Liver (tissue), 9 donors: ENCODE results near the gene SH3RF3. TPM values are rescaled to one million over a fixed set of nuclear protein-coding genes. Genes with fewer than 3 reads are reported as not detected.

Source experiments
- DNase-seq: peaks from one replicate; pipeline ENCODE4 v3.0.0-alpha.2; 2017; ENCODE audit warnings: low spot score
- H3K27ac ChIP-seq, 2 donors: one replicate each; pipeline ENCODE4 v1.7.0; 2013; ENCODE audit warnings: inconsistent platforms in 2 of 2, low read length in 2 of 2, control low read depth in 1 of 2, low read depth in 1 of 2, mild to moderate bottlenecking in 1 of 2
- H3K27me3 ChIP-seq, 4 donors: one replicate each; pipeline versions ENCODE4 v1.6.1 to v1.7.0; 2013; ENCODE audit warnings: low read length in 3 of 4, inconsistent platforms in 1 of 4, mild to moderate bottlenecking in 1 of 4, moderate library complexity in 1 of 4; ENCODE audit not compliant: control insufficient read depth in 4 of 4, insufficient read depth in 4 of 4
- H3K36me3 ChIP-seq, 4 donors: one replicate each; pipeline versions ENCODE4 v1.6.1 to v1.7.0; 2013; ENCODE audit warnings: low read length in 3 of 4, mild to moderate bottlenecking in 3 of 4, low read depth in 1 of 4, moderate library complexity in 1 of 4; ENCODE audit not compliant: control insufficient read depth in 4 of 4, insufficient read depth in 3 of 4
- H3K4me1 ChIP-seq, 4 donors: one replicate each; pipeline versions ENCODE4 v1.6.1 to v1.7.0; 2013; ENCODE audit warnings: low read length in 3 of 4, mild to moderate bottlenecking in 3 of 4, moderate library complexity in 1 of 4; ENCODE audit not compliant: control insufficient read depth in 4 of 4, insufficient read depth in 4 of 4
- H3K4me3 ChIP-seq, 3 donors: one replicate each; pipeline versions ENCODE4 v1.6.1 to v1.7.0; 2013; ENCODE audit warnings: low read length in 3 of 3, control low read depth in 1 of 3, low read depth in 1 of 3, mild to moderate bottlenecking in 1 of 3
- H3K9ac ChIP-seq, 2 donors: one replicate each; pipeline ENCODE4 v1.7.0; 2013; ENCODE audit warnings: low read length in 2 of 2, mild to moderate bottlenecking in 2 of 2, moderate library complexity in 2 of 2, control low read depth in 1 of 2, low read depth in 1 of 2
- H3K9me3 ChIP-seq, 4 donors: one replicate each; pipeline versions ENCODE4 v1.6.1 to v1.7.0; 2013; ENCODE audit warnings: low read length in 3 of 4; ENCODE audit not compliant: control insufficient read depth in 4 of 4
- ATF3 ChIP-seq: IDR thresholded peaks from 2 replicates; pipeline ENCODE4 v1.6.1; 2016; ENCODE audit warnings: antibody characterized with exemption
- CTCF ChIP-seq: fragments of 150-350 bp; IDR thresholded peaks from 2 replicates; pipeline ENCODE4 v1.5.1; 2017; ENCODE audit warnings: improper control_type of control experiment, low read depth, low read length; ENCODE audit not compliant: missing input control
- EGR1 ChIP-seq, 2 donors: IDR thresholded peaks; 2 replicates each; pipeline ENCODE4 v1.6.1; 2016 to 2018; ENCODE audit warnings: antibody characterized with exemption in 2 of 2, low read depth in 2 of 2
- FOXA1 ChIP-seq: IDR thresholded peaks from 2 replicates; pipeline ENCODE4 v1.6.1; 2016; ENCODE audit warnings: antibody characterized with exemption
- FOXA2 ChIP-seq: IDR thresholded peaks from 2 replicates; pipeline ENCODE4 v1.6.1; 2016; ENCODE audit warnings: antibody characterized with exemption
- HNF4A ChIP-seq, 2 donors: conservative IDR thresholded peaks; 2 replicates each; pipeline ENCODE4 v1.6.1; 2016; ENCODE audit warnings: antibody characterized with exemption in 2 of 2, mild to moderate bottlenecking in 2 of 2
- HNF4G ChIP-seq: IDR thresholded peaks from 2 replicates; pipeline ENCODE4 v1.6.1; 2016; ENCODE audit warnings: antibody characterized with exemption
- JUND ChIP-seq, 2 donors: IDR thresholded peaks; 2 replicates each; pipeline ENCODE4 v1.6.1; 2016; ENCODE audit warnings: antibody characterized with exemption in 2 of 2
- MAX ChIP-seq: IDR thresholded peaks from 2 replicates; pipeline ENCODE4 v1.6.1; 2016; ENCODE audit warnings: antibody characterized with exemption
- NR2F2 ChIP-seq: IDR thresholded peaks from 2 replicates; pipeline ENCODE4 v1.6.1; 2016; ENCODE audit warnings: antibody characterized with exemption
- RAD21 ChIP-seq, 2 donors: IDR thresholded peaks; 2 replicates each; pipeline ENCODE4 v1.6.1; 2016; ENCODE audit warnings: antibody characterized with exemption in 2 of 2, mild to moderate bottlenecking in 2 of 2
- RXRA ChIP-seq, 2 donors: IDR thresholded peaks; 2 replicates each; pipeline ENCODE4 v1.6.1; 2017 to 2018; ENCODE audit warnings: antibody characterized with exemption in 2 of 2, mild to moderate bottlenecking in 1 of 2
- YY1 ChIP-seq: IDR thresholded peaks from 2 replicates; pipeline ENCODE4 v1.6.1; 2016; ENCODE audit warnings: antibody characterized with exemption, mild to moderate bottlenecking
- ZBTB33 ChIP-seq: IDR thresholded peaks from 2 replicates; pipeline ENCODE4 v1.6.1; 2016; ENCODE audit warnings: antibody characterized with exemption
- WGBS: extraction: QIAGEN DNeasy Blood & Tissue Kit; methylation state at CpG from one replicate; pipeline ENCODE4 v1.1.7; 2013; 5-methylcytosine and 5-hydroxymethylcytosine counted together
- polyA plus RNA-seq, 2 donors: library from polyadenylated mRNA; stranded (reverse) in 1 of 2; unstranded in 1 of 2; fragments of 200-250 nt in 1 of 2; fragments of >200 nt in 1 of 2; fragmentation: Nextera tagmentation in 1 of 2; extraction: Ambion mirVana in 1 of 2; gene quantifications; one replicate each; pipeline versions ENCODE4 v1.2.1 to v1.2.3, GENCODE V29; 2013 to 2015
- total RNA-seq, 2 donors: library from RNA; depleted of rRNA; stranded (reverse); fragments of >200 nt; gene quantifications; one replicate each; pipeline ENCODE4 v1.2.3, GENCODE V29; 2014
- donor health status: healthy.
- donor health status: healthy.
- donor health status: healthy.
- donor health status: healthy.
- donor health status: healthy.

SH3RF3 gene
- total and polyA plus RNA-seq, 4 donors: 0.11 to 1.0 (median 0.54) TPM

GRCh38 chr2:109438146-109438545 lies 309.1 kb downstream of the SH3RF3 start (continued):
- no peak for TF ChIP-seq CTCF
- TF ChIP-seq ZBTB33: no peak
- no peak for TF ChIP-seq RAD21 (IDR thresholded peaks at IDR 0.05)
- no peak for TF ChIP-seq JUND (IDR thresholded peaks at IDR 0.05)
- TF ChIP-seq FOXA1: no peak
- no peak for TF ChIP-seq FOXA2
- TF ChIP-seq YY1: no peak
- no peak for TF ChIP-seq NR2F2
- TF ChIP-seq EGR1 (IDR thresholded peaks at IDR 0.05; ENCODE audit: low read depth in 2 of 2): no peak
- no peak for TF ChIP-seq MAX
- TF ChIP-seq HNF4G: no peak
- no peak for TF ChIP-seq HNF4A (conservative IDR thresholded peaks at IDR 0.05)

- peaks cover 0 to 2% (median 1%) of the 10 kb centered on the region in 4 donors for H3K4me1 ChIP-seq
- no peak for DNase-seq
- H3K9me3 ChIP-seq: peaks cover 0 to 4% (median under 1%) of the 10 kb centered on the region in 4 donors
- H3K27me3 ChIP-seq: no peaks in the 10 kb centered on the region
- WGBS: 65% methylated on average over 8 of the region's 8 CpGs
- H3K27ac ChIP-seq: no peak overlapping the region
- no peak overlapping the region for H3K4me3 ChIP-seq
- TF ChIP-seq HNF4A (conservative IDR thresholded peaks at IDR 0.05) (peak in 1 of 2 donors; percentile 61), HNF4G (no peak), RXRA (IDR thresholded peaks at IDR 0.05) (peak in 1 of 2 donors; percentile 73)
- no peak overlapping the region for H3K9ac ChIP-seq
- no peaks in the 10 kb centered on the region for H3K36me3 ChIP-seq
Measured at GRCh38 chr2:109438773-109439389, 309.9 kb downstream of the SH3RF3 start.

GRCh38 chr2:109439390-109439786 lies 310.4 kb downstream of the SH3RF3 start:
- no peak overlapping the region for H3K9ac ChIP-seq
- 93% methylated on average over 4 of the region's 4 CpGs for WGBS
- no peak for DNase-seq
- peaks cover 0 to 2% (median 1%) of the 10 kb centered on the region in 4 donors for H3K4me1 ChIP-seq
- no peaks in the 10 kb centered on the region for H3K36me3 ChIP-seq
- peaks cover 0 to 4% (median under 1%) of the 10 kb centered on the region in 4 donors for H3K9me3 ChIP-seq
- H3K27me3 ChIP-seq: no peaks in the 10 kb centered on the region
- no peak overlapping the region for H3K4me3 ChIP-seq
- no peak overlapping the region for H3K27ac ChIP-seq
- TF ChIP-seq EGR1 (IDR thresholded peaks at IDR 0.05; ENCODE audit: low read depth in 2 of 2) (no peak), ZBTB33 (no peak), ATF3 (no peak), JUND (IDR thresholded peaks at IDR 0.05) (no peak)
